B cell (primary cell): ENCODE measurements around the gene EFHD2.

Source experiments
- CTCF ChIP-seq: fragments of 200-600 bp; IDR thresholded peaks from one replicate; pipeline ENCODE4 v1.8.0; 2022; ENCODE audit warnings: antibody characterized with exemption, mild to moderate bottlenecking
- EZH2 ChIP-seq: IDR thresholded peaks from 2 replicates; pipeline ENCODE4 v1.6.1; 2012; ENCODE audit warnings: borderline replicate concordance, low read depth, mild to moderate bottlenecking, moderate library complexity, low read length; ENCODE audit not compliant: insufficient read depth, poor library complexity, severe bottlenecking

GRCh38 chr1:15430787-15431570 lies 21.3 kb downstream of the EFHD2 start:
- TF ChIP-seq EZH2, result no peak
- TF ChIP-seq CTCF, result peak; percentile 98
